GM23248 (cell line): ENCODE data around the gene FTL. TPM values are rescaled to one million over a fixed set of nuclear protein-coding genes. Genes with fewer than 3 reads are reported as not detected.

Source experiments
- DNase-seq: peaks from one replicate; pipeline ENCODE4 v3.0.0-alpha.2; 2015
- H2AFZ ChIP-seq: fragments of 200-600 bp; sonication (generic); 2 replicates; pipeline ENCODE4 v1.6.1; 2016; ENCODE audit warnings: antibody characterized with exemption
- H3F3A ChIP-seq: fragments of 200-600 bp; sonication (generic); 2 replicates; pipeline ENCODE4 v1.6.1; 2016; ENCODE audit warnings: mild to moderate bottlenecking, antibody characterized with exemption, mixed run types; ENCODE audit not compliant: insufficient read depth
- H3K27ac ChIP-seq: fragments of 200-600 bp; sonication (generic); 2 replicates; pipeline ENCODE4 v1.5.1; 2016; ENCODE audit warnings: mild to moderate bottlenecking
- H3K27me3 ChIP-seq: fragments of 200-600 bp; sonication (generic); replicated peaks from 2 replicates; pipeline ENCODE4 v1.6.1; 2016; ENCODE audit warnings: mild to moderate bottlenecking; ENCODE audit not compliant: insufficient read depth
- H3K36me3 ChIP-seq: fragments of 200-600 bp; sonication (generic); 2 replicates; pipeline ENCODE4 v1.6.1; 2016; ENCODE audit warnings: low read depth, mild to moderate bottlenecking
- H3K4me1 ChIP-seq: fragments of 200-600 bp; sonication (generic); 2 replicates; pipeline ENCODE4 v1.6.1; 2016; ENCODE audit warnings: mild to moderate bottlenecking; ENCODE audit not compliant: insufficient read depth
- H3K4me2 ChIP-seq: fragments of 200-600 bp; sonication (generic); one replicate; pipeline ENCODE4 v1.6.1; 2016; ENCODE audit warnings: mild to moderate bottlenecking; ENCODE audit not compliant: unreplicated experiment
- H3K4me3 ChIP-seq: fragments of 200-600 bp; sonication (generic); 2 replicates; pipeline ENCODE4 v1.5.1; 2016; ENCODE audit warnings: mild to moderate bottlenecking
- H3K79me2 ChIP-seq: fragments of 200-600 bp; sonication (generic); 2 replicates; pipeline ENCODE4 v1.6.1; 2016; ENCODE audit warnings: mild to moderate bottlenecking; ENCODE audit not compliant: insufficient read depth
- H3K9ac ChIP-seq: fragments of 200-600 bp; sonication (generic); 2 replicates; pipeline ENCODE4 v1.6.1; 2016; ENCODE audit warnings: mild to moderate bottlenecking
- H3K9me2 ChIP-seq: fragments of 200-600 bp; sonication (generic); 2 replicates; pipeline ENCODE4 v1.6.1; 2016; ENCODE audit warnings: mixed run types, mild to moderate bottlenecking, moderate library complexity; ENCODE audit not compliant: insufficient read depth
- H3K9me3 ChIP-seq: fragments of 200-600 bp; sonication (generic); one replicate; pipeline ENCODE4 v1.6.1; 2017; ENCODE audit warnings: low read depth
- H4K20me1 ChIP-seq: fragments of 200-600 bp; sonication (generic); 2 replicates; pipeline ENCODE4 v1.6.0; 2016; ENCODE audit not compliant: insufficient read depth
- EZH2 ChIP-seq: fragments of 200-600 bp; sonication (generic); IDR thresholded peaks from 2 replicates; pipeline ENCODE4 v1.6.1; 2018; ENCODE audit warnings: antibody characterized with exemption, mild to moderate bottlenecking; ENCODE audit not compliant: insufficient read depth, poor library complexity, severe bottlenecking
- EZH2phosphoT487 ChIP-seq: fragments of 200-600 bp; sonication (generic); IDR thresholded peaks from 2 replicates; pipeline ENCODE4 v1.6.1; 2018; ENCODE audit warnings: antibody characterized with exemption, moderate library complexity, mild to moderate bottlenecking, low read depth; ENCODE audit not compliant: insufficient read depth
- WGBS, 2 experiments: methylation state at CpG; one replicate each; pipeline ENCODE4 v1.1.6; 2015 to 2017; ENCODE audit warnings: low lambda C conversion rate in 2 of 2, low coverage in 1 of 2; ENCODE audit errors: missing lambda C conversion rate in 2 of 2; 5-methylcytosine and 5-hydroxymethylcytosine counted together
- in situ Hi-C: fragments of 300-500 bp; cut with MboI; formaldehyde crosslinking; loops from 2 replicates; pipeline ENCODE4 v1.15.0; 2020
- polyA plus RNA-seq: library from polyadenylated mRNA; unstranded; fragments of >200 nt; fragmentation: Nextera tagmentation; extraction: Ambion mirVana; gene quantifications from 2 replicates; pipeline ENCODE4 v1.2.1, GENCODE V29; 2016
- total RNA-seq: library from RNA; depleted of rRNA; stranded (reverse); fragments of >200 nt; shearing (Covaris generic); gene quantifications from 2 replicates; pipeline ENCODE4 v1.2.3, GENCODE V29; 2014

The FTL gene
- total and polyA plus RNA-seq, 2 experiments from 2014 or later = 2,848 to 8,171 TPM

- Histone ChIP-seq H3K4me3 (no peak overlapping the region), H2AFZ (no peak overlapping the region), H3K9ac (no peak overlapping the region), H3F3A (peaks cover 5% of the 10 kb centered on the region; the same call in 1 of the 2 replicates), H4K20me1 (no peaks in the 10 kb centered on the region), H3K9me3 (no peaks in the 10 kb centered on the region), H3K27ac (no peak overlapping the region), H3K4me2 (no peak overlapping the region), H3K36me3 (no peaks in the 10 kb centered on the region), H3K4me1 (0 out of 2 replicates have a peak, but pooled peaks cover 8% of the 10 kb centered on the region), H3K9me2 (no peaks in the 10 kb centered on the region), H3K27me3 (peaks cover 5% of the 10 kb centered on the region; the same call in 1 of the 2 replicates), H3K79me2 (no peaks in the 10 kb centered on the region)
- in situ Hi-C loops = no loop called here
- no peak for TF ChIP-seq EZH2
- TF ChIP-seq EZH2phosphoT487 = no peak
- 80 to 84% methylated on average over 15 to 19 of the region's 19 CpGs for WGBS, 2 experiments
- DNase-seq = no peak
These were observed 30.3 kb upstream of the FTL start for GRCh38 chr19:48934837-48935236.

GRCh38 chr19:48935864-48936263, 29.2 kb upstream of the FTL start:
- Histone ChIP-seq H3K79me2 (no peaks in the 10 kb centered on the region), H3K36me3 (no peaks in the 10 kb centered on the region), H3K9me2 (no peaks in the 10 kb centered on the region), H3K4me2 (no peak overlapping the region), H3F3A (peaks cover 5% of the 10 kb centered on the region; the same call in 1 of the 2 replicates), H4K20me1 (no peaks in the 10 kb centered on the region), H3K9ac (no peak overlapping the region), H3K4me1 (0 out of 2 replicates have a peak, but pooled peaks cover 8% of the 10 kb centered on the region), H3K27me3 (peaks cover 5% of the 10 kb centered on the region; the same call in 1 of the 2 replicates), H3K9me3 (no peaks in the 10 kb centered on the region), H3K4me3 (no peak overlapping the region), H2AFZ (no peak overlapping the region), H3K27ac (no peak overlapping the region)
- TF ChIP-seq EZH2 (no peak), EZH2phosphoT487 (no peak)
- in situ Hi-C loops = no loop called here
- 94 to 98% methylated on average over 23 to 25 of the region's 25 CpGs for WGBS, 2 experiments
- DNase-seq = no peak

- Histone ChIP-seq H3K9ac (no peak overlapping the region), H3K4me2 (no peak overlapping the region), H3K27me3 (0 out of 2 replicates have a peak, but pooled peaks cover under 1% of the 10 kb centered on the region), H3K4me3 (no peak overlapping the region), H3F3A (peaks cover 5% of the 10 kb centered on the region; the same call in 1 of the 2 replicates), H3K9me2 (no peaks in the 10 kb centered on the region), H3K79me2 (no peaks in the 10 kb centered on the region), H3K27ac (no peak overlapping the region), H3K4me1 (0 out of 2 replicates have a peak, but pooled peaks cover 5% of the 10 kb centered on the region), H2AFZ (no peak overlapping the region), H4K20me1 (no peaks in the 10 kb centered on the region), H3K9me3 (no peaks in the 10 kb centered on the region), H3K36me3 (no peaks in the 10 kb centered on the region)
- no peak for TF ChIP-seq EZH2phosphoT487
- in situ Hi-C loops = no loop called here
- no peak for DNase-seq
- WGBS, 2 experiments = 84 to 89% methylated on average over 7 of the region's 7 CpGs
These were observed 26.9 kb upstream of the FTL start for GRCh38 chr19:48938256-48938655.

- Histone ChIP-seq H3K27ac (no peak overlapping the region), H3K9ac (no peak overlapping the region), H4K20me1 (no peaks in the 10 kb centered on the region), H3K27me3 (no peaks in the 10 kb centered on the region), H3K79me2 (no peaks in the 10 kb centered on the region), H3K9me3 (no peaks in the 10 kb centered on the region), H3F3A (no peaks in the 10 kb centered on the region), H2AFZ (no peak overlapping the region), H3K9me2 (no peaks in the 10 kb centered on the region), H3K4me1 (no peaks in the 10 kb centered on the region), H3K4me2 (no peak overlapping the region), H3K36me3 (no peaks in the 10 kb centered on the region), H3K4me3 (no peak overlapping the region)
- in situ Hi-C loops = no loop called here
- DNase-seq = no peak
- no peak for TF ChIP-seq EZH2phosphoT487
- no peak for TF ChIP-seq EZH2
- WGBS, 2 experiments = 68 to 73% methylated on average over 5 of the region's 5 CpGs
These were observed 24.2 kb upstream of the FTL start for GRCh38 chr19:48940902-48941301.

- Histone ChIP-seq H3K9ac (no peak overlapping the region), H3K4me3 (no peak overlapping the region), H3K36me3 (no peaks in the 10 kb centered on the region), H3K4me1 (no peaks in the 10 kb centered on the region), H3F3A (no peaks in the 10 kb centered on the region), H3K9me3 (no peaks in the 10 kb centered on the region), H3K27me3 (no peaks in the 10 kb centered on the region), H3K4me2 (no peak overlapping the region), H3K79me2 (no peaks in the 10 kb centered on the region), H2AFZ (no peak overlapping the region), H3K27ac (no peak overlapping the region), H3K9me2 (no peaks in the 10 kb centered on the region), H4K20me1 (no peaks in the 10 kb centered on the region)
- 83% methylated on average over 6 of the region's 6 CpGs for WGBS, 2 experiments
- in situ Hi-C loops = no loop called here
- no peak for DNase-seq
- TF ChIP-seq EZH2 (no peak), EZH2phosphoT487 (no peak)
These were observed 22.0 kb upstream of the FTL start for GRCh38 chr19:48943081-48943480.
